Endodermal cell (in vitro differentiated cells): ENCODE results near the gene RREB1. TPM values are rescaled to one million over a fixed set of nuclear protein-coding genes. Genes with fewer than 3 reads are reported as not detected.

ENCODE experiments used
- DNase-seq: peaks from one replicate; pipeline ENCODE4 v3.0.0-alpha.2; 2017
- H3K27ac ChIP-seq: 2 replicates; pipeline ENCODE4 v1.5.1; 2013; ENCODE audit warnings: mild to moderate bottlenecking, low read depth, low read length, moderate library complexity
- H3K27me3 ChIP-seq: 2 replicates; pipeline ENCODE4 v1.6.1; 2013; ENCODE audit warnings: mild to moderate bottlenecking, low read length, moderate library complexity; ENCODE audit not compliant: insufficient read depth, control insufficient read depth, poor library complexity, severe bottlenecking
- H3K36me3 ChIP-seq: 2 replicates; pipeline ENCODE4 v1.7.0; 2013; ENCODE audit warnings: mild to moderate bottlenecking, low read length, moderate library complexity; ENCODE audit not compliant: control insufficient read depth, insufficient read depth
- H3K4me1 ChIP-seq: one replicate; pipeline ENCODE4 v1.7.0; 2013; ENCODE audit warnings: low read length; ENCODE audit not compliant: control insufficient read depth, insufficient read depth
- H3K4me3 ChIP-seq: 2 replicates; pipeline ENCODE4 v1.5.1; 2013; ENCODE audit warnings: mild to moderate bottlenecking, low read length, moderate library complexity
- H3K9ac ChIP-seq: 2 replicates; pipeline ENCODE4 v1.6.1; 2013; ENCODE audit warnings: mild to moderate bottlenecking, low read length, moderate library complexity; ENCODE audit not compliant: poor library complexity, severe bottlenecking; ENCODE audit errors: extremely low read depth
- H3K9me3 ChIP-seq: 2 replicates; pipeline ENCODE4 v1.6.1; 2013; ENCODE audit warnings: mild to moderate bottlenecking, low read length, moderate library complexity; ENCODE audit not compliant: control insufficient read depth
- H3K27ac Mint-ChIP-seq: 2 replicates; pipeline ENCODE4 v1.8.0; 2020; ENCODE audit warnings: mixed read lengths
- H3K27me3 Mint-ChIP-seq: 2 replicates; pipeline ENCODE4 v1.8.0; 2021; ENCODE audit warnings: mild to moderate bottlenecking, mixed read lengths; ENCODE audit not compliant: insufficient read depth
- H3K36me3 Mint-ChIP-seq: 2 replicates; pipeline ENCODE4 v1.8.0; 2020; ENCODE audit warnings: low read depth, mixed read lengths
- H3K4me1 Mint-ChIP-seq: 2 replicates; pipeline ENCODE4 v1.8.0; 2020; ENCODE audit warnings: mixed read lengths
- H3K4me3 Mint-ChIP-seq: 2 replicates; pipeline ENCODE4 v1.8.0; 2020; ENCODE audit warnings: mild to moderate bottlenecking, moderate library complexity, mixed read lengths
- H3K9me3 Mint-ChIP-seq: 2 replicates; pipeline ENCODE4 v1.8.0; 2020; ENCODE audit warnings: mild to moderate bottlenecking, mixed read lengths
- WGBS, 2 experiments: methylation state at CpG; one replicate each; pipeline versions ENCODE4 v1.1.5 to v1.1.7; 2013; ENCODE audit warnings: missing lambda C conversion rate in 2 of 2, mixed read lengths in 1 of 2; ENCODE audit not compliant: insufficient coverage in 1 of 2, insufficient read length in 1 of 2; 5-methylcytosine and 5-hydroxymethylcytosine counted together
- total RNA-seq, 2 donors: library from RNA; stranded (reverse); fragmentation: NEBNext Ultra II Directional in 1 of 2; extraction: Animal tissue kit (Norgen Biotek cat#: 25700) in 1 of 2; gene quantifications; 2 replicates in 1 of 2; 3 replicates in 1 of 2; pipeline ENCODE4 v1.2.1, GENCODE V29; 2021
- TF ChIP-seq, protein P1 (sequence below): fragments of 200-600 bp; sonication (generic); conservative IDR thresholded peaks from 2 replicates; pipeline ENCODE4 v1.5.0; 2021; ENCODE audit warnings: antibody characterized with exemption, mild to moderate bottlenecking

RREB1 gene
- total RNA-seq, 2 donors from 2014 or later = 51.2 to 64.3 TPM

DNA sequence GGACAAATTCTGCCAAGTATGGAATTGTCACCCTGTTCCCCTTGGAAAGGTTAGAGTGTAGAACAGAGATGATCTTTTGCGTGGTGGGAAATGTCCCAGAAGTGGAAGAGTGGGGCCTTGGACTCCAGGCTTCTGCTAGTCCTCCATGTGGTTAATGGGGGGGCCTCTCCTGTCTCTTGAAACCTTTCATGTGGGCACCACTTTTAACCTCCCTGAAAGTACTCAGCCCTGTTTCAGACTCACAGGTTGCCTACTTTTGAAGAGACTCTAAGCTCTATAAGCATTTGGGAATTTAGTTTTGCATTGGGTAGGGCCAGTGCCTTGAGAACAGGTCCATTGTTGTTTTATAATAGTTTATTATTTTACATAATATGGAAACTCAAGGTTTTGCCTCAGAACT is 17.5 kb downstream of the RREB1 start:
- Histone ChIP-seq H3K9ac (no peak overlapping the region), H3K9me3 (no peaks in the 10 kb centered on the region), H3K4me3 (no peak overlapping the region), H3K27ac (no peak overlapping the region), H3K27me3 (no peaks in the 10 kb centered on the region), H3K4me1 (peaks cover 4% of the 10 kb centered on the region), H3K36me3 (peaks cover 22% of the 10 kb centered on the region)
- Mint-ChIP-seq H3K9me3 (no peaks in the 10 kb centered on the region), H3K4me1 (peaks cover 37% of the 10 kb centered on the region), H3K4me3 (no peak overlapping the region), H3K36me3 (peaks cover 28% of the 10 kb centered on the region), H3K27ac (no peak overlapping the region), H3K27me3 (no peaks in the 10 kb centered on the region)
- 96% methylated on average over 1 of the region's 1 CpG; no CpG with 5 or more reads in 1 of the 2 experiments for WGBS, 2 experiments
- DNase-seq = peak; percentile 13
- TF ChIP-seq, protein P1, sequence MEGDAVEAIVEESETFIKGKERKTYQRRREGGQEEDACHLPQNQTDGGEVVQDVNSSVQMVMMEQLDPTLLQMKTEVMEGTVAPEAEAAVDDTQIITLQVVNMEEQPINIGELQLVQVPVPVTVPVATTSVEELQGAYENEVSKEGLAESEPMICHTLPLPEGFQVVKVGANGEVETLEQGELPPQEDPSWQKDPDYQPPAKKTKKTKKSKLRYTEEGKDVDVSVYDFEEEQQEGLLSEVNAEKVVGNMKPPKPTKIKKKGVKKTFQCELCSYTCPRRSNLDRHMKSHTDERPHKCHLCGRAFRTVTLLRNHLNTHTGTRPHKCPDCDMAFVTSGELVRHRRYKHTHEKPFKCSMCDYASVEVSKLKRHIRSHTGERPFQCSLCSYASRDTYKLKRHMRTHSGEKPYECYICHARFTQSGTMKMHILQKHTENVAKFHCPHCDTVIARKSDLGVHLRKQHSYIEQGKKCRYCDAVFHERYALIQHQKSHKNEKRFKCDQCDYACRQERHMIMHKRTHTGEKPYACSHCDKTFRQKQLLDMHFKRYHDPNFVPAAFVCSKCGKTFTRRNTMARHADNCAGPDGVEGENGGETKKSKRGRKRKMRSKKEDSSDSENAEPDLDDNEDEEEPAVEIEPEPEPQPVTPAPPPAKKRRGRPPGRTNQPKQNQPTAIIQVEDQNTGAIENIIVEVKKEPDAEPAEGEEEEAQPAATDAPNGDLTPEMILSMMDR = no peak

DNA sequence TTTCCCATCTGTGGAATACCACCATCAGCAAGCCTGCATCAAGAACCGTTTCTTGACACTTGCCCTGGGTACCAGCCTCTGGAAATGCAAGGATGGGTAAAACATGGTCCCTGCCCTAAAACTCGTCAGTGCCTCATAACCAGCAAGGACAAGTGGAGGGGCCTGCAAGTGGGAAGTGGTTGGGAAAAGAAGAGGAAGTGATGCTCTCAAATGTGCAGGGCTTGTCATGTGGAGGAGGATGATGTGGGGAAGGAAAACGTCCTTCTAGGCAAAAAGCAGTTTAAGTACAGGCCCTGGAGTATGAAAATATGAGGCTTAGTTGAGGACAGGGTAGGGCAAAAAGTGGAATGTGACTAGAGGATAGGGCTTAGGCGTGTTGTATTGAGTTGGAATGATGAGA is 19.0 kb downstream of the RREB1 start:
- Histone ChIP-seq H3K4me1 (peaks cover 4% of the 10 kb centered on the region), H3K4me3 (no peak overlapping the region), H3K9me3 (no peaks in the 10 kb centered on the region), H3K27ac (no peak overlapping the region), H3K27me3 (no peaks in the 10 kb centered on the region), H3K36me3 (peaks cover 20% of the 10 kb centered on the region), H3K9ac (no peak overlapping the region)
- no peaks in the 10 kb centered on the region for H3K9me3 Mint-ChIP-seq
- peak; percentile 10 for DNase-seq
- peaks cover 38% of the 10 kb centered on the region for H3K4me1 Mint-ChIP-seq
- no peak overlapping the region for H3K4me3 Mint-ChIP-seq
- H3K27me3 Mint-ChIP-seq = no peaks in the 10 kb centered on the region
- H3K27ac Mint-ChIP-seq = no peak overlapping the region
- WGBS, 2 experiments = 95 to 100% methylated on average over 3 to 4 of the region's 4 CpGs
- TF ChIP-seq, protein P1 = no peak
- peaks cover 28% of the 10 kb centered on the region for H3K36me3 Mint-ChIP-seq

DNA sequence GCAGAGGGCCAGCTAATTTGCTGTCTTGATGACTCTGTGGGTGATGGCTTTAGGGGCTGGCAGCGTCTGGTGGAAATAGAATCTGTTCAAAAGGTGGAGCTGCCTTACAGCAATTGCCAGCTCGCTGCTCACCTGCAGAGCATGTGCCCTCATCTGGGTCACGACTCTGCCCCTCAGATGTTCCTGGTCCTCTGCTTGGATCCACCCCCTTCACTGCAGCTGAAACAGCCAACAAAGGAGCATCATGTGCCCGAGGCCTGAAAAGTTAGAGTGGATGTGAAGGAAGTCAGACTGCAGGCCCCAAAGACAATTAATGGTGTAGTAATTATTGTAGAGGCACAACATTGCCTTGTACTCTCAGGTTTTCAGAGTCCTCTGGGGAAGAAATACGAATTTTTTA is 19.9 kb downstream of the RREB1 start:
- peaks cover 14% of the 10 kb centered on the region for H3K36me3 ChIP-seq
- Mint-ChIP-seq H3K27me3 (no peaks in the 10 kb centered on the region), H3K36me3 (peaks cover 21% of the 10 kb centered on the region), H3K27ac (no peak overlapping the region), H3K4me3 (no peak overlapping the region), H3K4me1 (peaks cover 44% of the 10 kb centered on the region), H3K9me3 (no peaks in the 10 kb centered on the region)
- TF ChIP-seq, protein P1 = no peak
- no peak overlapping the region for H3K4me3 ChIP-seq
- H3K9me3 ChIP-seq = no peaks in the 10 kb centered on the region
- H3K27me3 ChIP-seq = no peaks in the 10 kb centered on the region
- peaks cover 4% of the 10 kb centered on the region for H3K4me1 ChIP-seq
- no peak for DNase-seq
- H3K27ac ChIP-seq = no peak overlapping the region
- no peak overlapping the region for H3K9ac ChIP-seq
- 93 to 97% methylated on average over 3 to 5 of the region's 5 CpGs for WGBS, 2 experiments
